Measurements from ENCODE around the gene KAZN.

Gene KAZN

GRCh38 chr1:14614341-14614740, 15.9 kb downstream of the KAZN start:
- DNase-seq (ENCODE audit: low spot score), result no peak

- DNase-seq (ENCODE audit: low spot score), result no peak
Observed at GRCh38 chr1:14615549-14616218, 17.2 kb downstream of the KAZN start.

- DNase-seq (ENCODE audit: low spot score), result no peak
Observed at GRCh38 chr1:14616632-14617396, 18.3 kb downstream of the KAZN start.

- no peak for DNase-seq (ENCODE audit: low spot score)
Observed at GRCh38 chr1:14617791-14618190, 19.3 kb downstream of the KAZN start.

GRCh38 chr1:14620941-14621340, 22.5 kb downstream of the KAZN start:
- DNase-seq (ENCODE audit: low spot score), result no peak

- no peak for DNase-seq (ENCODE audit: low spot score)
Observed at GRCh38 chr1:14623090-14623489, 24.6 kb downstream of the KAZN start.

- no peak for DNase-seq (ENCODE audit: low spot score)
Observed at GRCh38 chr1:14624941-14625340, 26.5 kb downstream of the KAZN start.

- DNase-seq (ENCODE audit: low spot score), result no peak
Observed at GRCh38 chr1:14625572-14625971, 27.1 kb downstream of the KAZN start.

GRCh38 chr1:14625996-14626395, 27.5 kb downstream of the KAZN start:
- DNase-seq (ENCODE audit: low spot score), result no peak

GRCh38 chr1:14626869-14627607, 28.6 kb downstream of the KAZN start:
- no peak for DNase-seq (ENCODE audit: low spot score)

GRCh38 chr1:14627608-14628489, 29.4 kb downstream of the KAZN start:
- DNase-seq (ENCODE audit: low spot score), result no peak

- no peak for DNase-seq (ENCODE audit: low spot score)
Observed at GRCh38 chr1:14629363-14630014, 31.0 kb downstream of the KAZN start.

- DNase-seq (ENCODE audit: low spot score), result no peak
Observed at GRCh38 chr1:14630986-14631385, 32.5 kb downstream of the KAZN start.

GRCh38 chr1:14631421-14631820, 32.9 kb downstream of the KAZN start:
- DNase-seq (ENCODE audit: low spot score), result no peak

GRCh38 chr1:14634486-14634885, 36.0 kb downstream of the KAZN start:
- no peak for DNase-seq (ENCODE audit: low spot score)

GRCh38 chr1:14635421-14635820, 36.9 kb downstream of the KAZN start:
- no peak for DNase-seq (ENCODE audit: low spot score)

- no peak for DNase-seq (ENCODE audit: low spot score)
Observed at GRCh38 chr1:14636897-14637632, 38.6 kb downstream of the KAZN start.

GRCh38 chr1:14639291-14640050, 41.0 kb downstream of the KAZN start:
- no peak for DNase-seq (ENCODE audit: low spot score)

GRCh38 chr1:14642712-14643111, 44.2 kb downstream of the KAZN start:
- no peak for DNase-seq (ENCODE audit: low spot score)

- DNase-seq (ENCODE audit: low spot score), result no peak
Observed at GRCh38 chr1:14646973-14647372, 48.5 kb downstream of the KAZN start.

All from HuH-7.5 (cell line).